Skeletal muscle tissue (tissue), 4 donors: ENCODE data around the gene TMEM259. TPM values are rescaled to one million over a fixed set of nuclear protein-coding genes. Genes with fewer than 3 reads are reported as not detected.
A peak's percentile ranks its signal among the peaks of the same experiment; 100 is the strongest.

Experiments used
- H3K27ac ChIP-seq: one replicate; pipeline ENCODE4 v1.7.0; 2013; ENCODE audit warnings: mild to moderate bottlenecking, low read depth, low read length, inconsistent platforms
- H3K27me3 ChIP-seq, 3 donors: one replicate each; pipeline ENCODE4 v1.7.0; 2013; ENCODE audit warnings: low read length in 3 of 3; ENCODE audit not compliant: control insufficient read depth in 3 of 3, insufficient read depth in 3 of 3
- H3K36me3 ChIP-seq, 3 donors: one replicate each; pipeline ENCODE4 v1.7.0; 2013; ENCODE audit warnings: low read length in 3 of 3; ENCODE audit not compliant: control insufficient read depth in 3 of 3, insufficient read depth in 3 of 3
- H3K4me1 ChIP-seq, 3 donors: one replicate each; pipeline ENCODE4 v1.7.0; 2013; ENCODE audit warnings: low read length in 3 of 3, mild to moderate bottlenecking in 3 of 3; ENCODE audit not compliant: control insufficient read depth in 3 of 3, insufficient read depth in 3 of 3
- H3K4me3 ChIP-seq, 3 donors: one replicate each; pipeline ENCODE4 v1.7.0; 2013; ENCODE audit warnings: low read length in 3 of 3
- H3K9ac ChIP-seq, 3 donors: one replicate each; pipeline ENCODE4 v1.7.0; 2013; ENCODE audit warnings: low read length in 3 of 3, mild to moderate bottlenecking in 3 of 3, moderate library complexity in 2 of 3, low read depth in 1 of 3
- H3K9me3 ChIP-seq, 3 donors: one replicate each; pipeline ENCODE4 v1.7.0; 2013; ENCODE audit warnings: low read length in 3 of 3; ENCODE audit not compliant: control insufficient read depth in 3 of 3
- total RNA-seq: library from RNA; depleted of rRNA; stranded (reverse); fragments of >200 nt; gene quantifications from one replicate; pipeline ENCODE4 v1.2.3, GENCODE V29; 2014
- donor health status: Osteomylitis.

The TMEM259 gene
- total RNA-seq, 1 donor from 2014 or later = 25.6 TPM

GRCh38 chr19:1055886-1056620 lies 35.1 kb upstream of the TMEM259 start:
- no peak overlapping the region for H3K27ac ChIP-seq
- no peak overlapping the region for H3K9ac ChIP-seq
- H3K4me3 ChIP-seq = peak overlapping the region in 1 of 3 donors; percentile 3
- peaks cover 26 to 58% (median 38%) of the 10 kb centered on the region in 3 donors for H3K36me3 ChIP-seq
- no peaks in the 10 kb centered on the region for H3K4me1 ChIP-seq
- H3K9me3 ChIP-seq = peaks cover 9 to 33% (median 26%) of the 10 kb centered on the region in 3 donors
- H3K27me3 ChIP-seq = no peaks in the 10 kb centered on the region

GRCh38 chr19:1055028-1055425 lies 34.1 kb upstream of the TMEM259 start:
- Histone ChIP-seq H3K4me3 (no peak overlapping the region), H3K4me1 (no peaks in the 10 kb centered on the region), H3K36me3 (peaks cover 26 to 58% (median 38%) of the 10 kb centered on the region in 3 donors), H3K9ac (no peak overlapping the region), H3K27me3 (no peaks in the 10 kb centered on the region), H3K27ac (no peak overlapping the region), H3K9me3 (peaks cover 9 to 33% (median 26%) of the 10 kb centered on the region in 3 donors)

- Histone ChIP-seq H3K27ac (no peak overlapping the region), H3K9me3 (peaks cover 9 to 33% (median 23%) of the 10 kb centered on the region in 3 donors), H3K9ac (no peak overlapping the region), H3K36me3 (peaks cover 24 to 58% (median 38%) of the 10 kb centered on the region in 3 donors), H3K27me3 (no peaks in the 10 kb centered on the region), H3K4me1 (no peaks in the 10 kb centered on the region), H3K4me3 (no peak overlapping the region)
Observed at GRCh38 chr19:1054102-1055027, 33.4 kb upstream of the TMEM259 start.

- no peaks in the 10 kb centered on the region for H3K27me3 ChIP-seq
- no peak overlapping the region for H3K4me3 ChIP-seq
- H3K27ac ChIP-seq = no peak overlapping the region
- H3K4me1 ChIP-seq = no peaks in the 10 kb centered on the region
- peaks cover 9 to 27% (median 18%) of the 10 kb centered on the region in 3 donors for H3K9me3 ChIP-seq
- no peak overlapping the region for H3K9ac ChIP-seq
- peaks cover 20 to 53% (median 33%) of the 10 kb centered on the region in 3 donors for H3K36me3 ChIP-seq
Observed at GRCh38 chr19:1053176-1054101, 32.5 kb upstream of the TMEM259 start.

GRCh38 chr19:1052349-1052975 lies 31.5 kb upstream of the TMEM259 start:
- no peak overlapping the region for H3K9ac ChIP-seq
- no peaks in the 10 kb centered on the region for H3K27me3 ChIP-seq
- peaks cover 18 to 44% (median 25%) of the 10 kb centered on the region in 3 donors for H3K36me3 ChIP-seq
- H3K9me3 ChIP-seq = peaks cover 4 to 19% (median 10%) of the 10 kb centered on the region in 3 donors
- no peak overlapping the region for H3K27ac ChIP-seq
- H3K4me3 ChIP-seq = no peak overlapping the region
- H3K4me1 ChIP-seq = no peaks in the 10 kb centered on the region

- peaks cover 14 to 45% (median 23%) of the 10 kb centered on the region in 3 donors for H3K36me3 ChIP-seq
- no peak overlapping the region for H3K9ac ChIP-seq
- H3K9me3 ChIP-seq = peaks cover 0 to 12% (median 3%) of the 10 kb centered on the region in 3 donors
- H3K27me3 ChIP-seq = no peaks in the 10 kb centered on the region
- no peak overlapping the region for H3K27ac ChIP-seq
- H3K4me1 ChIP-seq = no peaks in the 10 kb centered on the region
- H3K4me3 ChIP-seq = no peak overlapping the region
Observed at GRCh38 chr19:1051791-1052190, 30.9 kb upstream of the TMEM259 start.

- peaks cover 0 to 6% (median 0%) of the 10 kb centered on the region in 3 donors for H3K9me3 ChIP-seq
- no peak overlapping the region for H3K9ac ChIP-seq
- H3K4me1 ChIP-seq = no peaks in the 10 kb centered on the region
- no peaks in the 10 kb centered on the region for H3K27me3 ChIP-seq
- H3K36me3 ChIP-seq = peaks cover 8 to 41% (median 18%) of the 10 kb centered on the region in 3 donors
- H3K27ac ChIP-seq = no peak overlapping the region
- H3K4me3 ChIP-seq = no peak overlapping the region
Observed at GRCh38 chr19:1050989-1051788, 30.3 kb upstream of the TMEM259 start.

- Histone ChIP-seq H3K9me3 (no peaks in the 10 kb centered on the region), H3K27me3 (no peaks in the 10 kb centered on the region), H3K36me3 (peaks cover 6 to 27% (median 10%) of the 10 kb centered on the region in 3 donors), H3K9ac (no peak overlapping the region), H3K4me1 (no peaks in the 10 kb centered on the region), H3K27ac (no peak overlapping the region), H3K4me3 (no peak overlapping the region)
Observed at GRCh38 chr19:1049800-1050199, 28.9 kb upstream of the TMEM259 start.
